SK-N-SH (cell line): ENCODE data around the gene KRTAP10-8. TPM values are rescaled to one million over a fixed set of nuclear protein-coding genes. Genes with fewer than 3 reads are reported as not detected.

Experiments
- CTCF ChIA-PET: fragments of 300-600, 350-600 bp; formaldehyde crosslinking; extraction: SDS; loops from one replicate; lab custom pipeline; 2021; lab: Yijun Ruan, JAX
- POLR2A ChIA-PET: fragments of 350-600 bp; sonication (Branson Sonifier 250); formaldehyde crosslinking; extraction: SDS; loops from one replicate; lab custom pipeline; 2020; ENCODE audit warnings: antibody characterized with exemption, inconsistent platforms; lab: Yijun Ruan, JAX
- DNase-seq: peaks from one replicate; pipeline ENCODE4 v3.0.0; 2012
- H2AFZ ChIP-seq: fragments of 200-600 bp; sonication (generic); 2 replicates; pipeline ENCODE4 v1.8.1; 2016; ENCODE audit warnings: antibody characterized with exemption, mild to moderate bottlenecking, low read depth
- H3F3A ChIP-seq: fragments of 200-600 bp; sonication (generic); replicated peaks from 2 replicates; pipeline ENCODE3; 2016; ENCODE audit warnings: antibody characterized with exemption, mild to moderate bottlenecking; ENCODE audit not compliant: insufficient read depth
- H3K27ac ChIP-seq, 2 experiments: fragments of 200-500 bp in 1 of 2; fragments of 200-600 bp in 1 of 2; sonication (Bioruptor generic) in 1 of 2; sonication (generic), shearing (Covaris generic) in 1 of 2; 2 replicates each; pipeline versions ENCODE4 v1.5.1 to v1.6.1; 2014 to 2016; ENCODE audit warnings: low read depth in 2 of 2, inconsistent platforms in 1 of 2, low read length in 1 of 2, mild to moderate bottlenecking in 1 of 2, mixed read lengths in 1 of 2
- H3K27me3 ChIP-seq: fragments of 200-600 bp; sonication (generic), shearing (Covaris generic); 2 replicates; pipeline ENCODE4 v1.6.1; 2016; ENCODE audit warnings: mixed run types; ENCODE audit not compliant: insufficient read depth
- H3K36me3 ChIP-seq, 2 experiments: fragments of 200-500 bp in 1 of 2; fragments of 200-600 bp in 1 of 2; sonication (Bioruptor generic) in 1 of 2; sonication (generic) in 1 of 2; replicated peaks in 1 of 2; 2 replicates each; pipeline versions ENCODE3 to v1.5.1; 2014 to 2016; ENCODE audit warnings: low read length in 1 of 2, mild to moderate bottlenecking in 1 of 2; ENCODE audit not compliant: insufficient read depth in 2 of 2, control insufficient read depth in 1 of 2
- H3K4me1 ChIP-seq, 2 experiments: fragments of 200-500 bp in 1 of 2; fragments of 200-600 bp in 1 of 2; sonication (Bioruptor generic) in 1 of 2; sonication (generic), shearing (Covaris generic) in 1 of 2; 2 replicates each; pipeline versions ENCODE4 v1.5.1 to v1.6.1; 2014 to 2016; ENCODE audit warnings: low read depth in 1 of 2, low read length in 1 of 2, mixed run types in 1 of 2; ENCODE audit not compliant: insufficient read depth in 2 of 2, control insufficient read depth in 1 of 2
- H3K4me2 ChIP-seq: fragments of 200-600 bp; sonication (generic), shearing (Covaris generic); 2 replicates; pipeline ENCODE4 v1.6.1; 2017; ENCODE audit warnings: mixed run types
- H3K4me3 ChIP-seq, 2 experiments: fragments of 200-500 bp in 1 of 2; fragments of 200-600 bp in 1 of 2; sonication (Bioruptor generic) in 1 of 2; sonication (generic), shearing (Covaris generic) in 1 of 2; 2 replicates each; pipeline versions ENCODE4 v1.5.1 to v1.8.1; 2014 to 2016; ENCODE audit warnings: low read depth in 2 of 2, inconsistent platforms in 1 of 2, low read length in 1 of 2, mild to moderate bottlenecking in 1 of 2, mixed read lengths in 1 of 2, moderate library complexity in 1 of 2
- H3K79me2 ChIP-seq: fragments of 200-600 bp; sonication (generic); 2 replicates; pipeline ENCODE4 v1.8.1; 2017; ENCODE audit warnings: mild to moderate bottlenecking; ENCODE audit not compliant: insufficient read depth
- H3K9ac ChIP-seq: fragments of 200-600 bp; sonication (generic); 2 replicates; pipeline ENCODE4 v1.6.1; 2017; ENCODE audit warnings: mixed run types
- H3K9me2 ChIP-seq: fragments of 200-600 bp; sonication (generic); 2 replicates; pipeline ENCODE4 v1.6.1; 2017; ENCODE audit warnings: mixed run types
- H3K9me3 ChIP-seq: fragments of 200-600 bp; sonication (generic); 2 replicates; pipeline ENCODE4 v1.6.1; 2017; ENCODE audit warnings: mixed run types, mild to moderate bottlenecking, moderate library complexity
- H4K20me1 ChIP-seq: fragments of 200-600 bp; sonication (generic); 2 replicates; pipeline ENCODE4 v1.6.1; 2017; ENCODE audit warnings: mild to moderate bottlenecking, mixed run types; ENCODE audit not compliant: insufficient read depth
- CHD2 ChIP-seq: fragments of 150-350 bp; IDR thresholded peaks from 2 replicates; pipeline ENCODE4 v1.6.1; 2018; ENCODE audit warnings: low read length; ENCODE audit not compliant: partially characterized antibody
- ELF1 ChIP-seq: IDR thresholded peaks from 2 replicates; pipeline ENCODE4 v1.4.0; 2012
- EP300 ChIP-seq, 2 experiments: IDR thresholded peaks; 2 replicates each; pipeline versions ENCODE4 v1.4.0 to v1.6.1; 2012; ENCODE audit warnings: borderline replicate concordance in 1 of 2, low read depth in 1 of 2, low read length in 1 of 2
- EZH2phosphoT487 ChIP-seq: fragments of 200-600 bp; sonication (generic); IDR thresholded peaks from 2 replicates; pipeline ENCODE4 v1.6.1; 2017; ENCODE audit warnings: low read depth, mixed run types, mild to moderate bottlenecking, antibody characterized with exemption, moderate library complexity, borderline replicate concordance
- FOSL2 ChIP-seq: IDR thresholded peaks from 2 replicates; pipeline ENCODE4 v1.4.0; 2012; ENCODE audit warnings: low read depth, mild to moderate bottlenecking, moderate library complexity, borderline replicate concordance
- FOXJ3 ChIP-seq: sonication (generic); formaldehyde crosslinking; IDR thresholded peaks from 2 replicates; pipeline ENCODE4 v1.5.1; 2020; ENCODE audit warnings: mild to moderate bottlenecking, missing genetic modification reagents
- GATA2 ChIP-seq: sonication (generic); formaldehyde crosslinking; IDR thresholded peaks from 2 replicates; pipeline ENCODE4 v1.5.0; 2020; ENCODE audit warnings: mild to moderate bottlenecking, missing genetic modification reagents
- IRF3 ChIP-seq: fragments of 150-350 bp; IDR thresholded peaks from 2 replicates; pipeline ENCODE4 v1.6.1; 2016; ENCODE audit warnings: mild to moderate bottlenecking, low read depth, low read length
- JUND ChIP-seq: IDR thresholded peaks from 2 replicates; pipeline ENCODE4 v1.4.0; 2012
- MAX ChIP-seq: IDR thresholded peaks from 2 replicates; pipeline ENCODE4 v1.4.0; 2012; ENCODE audit warnings: low read depth
- MXI1 ChIP-seq: IDR thresholded peaks from 2 replicates; pipeline ENCODE4 v1.6.1; 2012; ENCODE audit warnings: mild to moderate bottlenecking, low read depth, low read length, improper control_type of control experiment
- PBX3 ChIP-seq: IDR thresholded peaks from 2 replicates; pipeline ENCODE4; 2012
- POLR2AphosphoS5 ChIP-seq: IDR thresholded peaks from 2 replicates; pipeline ENCODE4 v1.6.1; 2012; ENCODE audit warnings: low read depth, low read length
- RAD21 ChIP-seq: IDR thresholded peaks from 2 replicates; pipeline ENCODE4 v1.6.1; 2012; ENCODE audit warnings: mild to moderate bottlenecking, low read length
- RCOR1 ChIP-seq: fragments of 150-350 bp; IDR thresholded peaks from 2 replicates; pipeline ENCODE4 v1.6.1; 2017; ENCODE audit warnings: antibody characterized with exemption, low read length
- RFX5 ChIP-seq: IDR thresholded peaks from 2 replicates; pipeline ENCODE4 v1.6.1; 2012; ENCODE audit warnings: mild to moderate bottlenecking, improper control_type of control experiment, low read length
- TAF1 ChIP-seq: IDR thresholded peaks from 2 replicates; pipeline ENCODE4 v1.6.1; 2012; ENCODE audit warnings: low read depth, mild to moderate bottlenecking, low read length, moderate library complexity, borderline replicate concordance
- TCF12 ChIP-seq: IDR thresholded peaks from 2 replicates; pipeline ENCODE4 v1.4.0; 2012
- TEAD4 ChIP-seq: IDR thresholded peaks from 2 replicates; pipeline ENCODE4 v1.4.0; 2012; ENCODE audit warnings: mild to moderate bottlenecking, borderline replicate concordance; ENCODE audit not compliant: insufficient read depth
- YY1 ChIP-seq: IDR thresholded peaks from 2 replicates; pipeline ENCODE4 v1.4.0; 2012; ENCODE audit warnings: low read depth, mild to moderate bottlenecking
- whole genome bisulfite sequencing: methylation state at CpG from one replicate; pipeline ENCODE4 v1.1.6; 2017; ENCODE audit warnings: low lambda C conversion rate; 5-methylcytosine and 5-hydroxymethylcytosine counted together
- polyA plus RNA-seq, 3 experiments: library from polyadenylated mRNA; depleted of rRNA; stranded (reverse); fragments of >200 nt; gene quantifications; 2 replicates each; pipeline ENCODE4 v1.2.3, GENCODE V29; 2012
- TF ChIP-seq, protein P1 (sequence below): IDR thresholded peaks from 2 replicates; pipeline ENCODE4 v1.4.0; 2012; ENCODE audit warnings: low read depth, borderline replicate concordance

Gene KRTAP10-8
- polyA plus RNA-seq, 1 of the 3 experiments (the other 2 are of a cell fraction) = not detected

- DNase-seq = no peak
- Histone ChIP-seq H2AFZ (no peak overlapping the region), H3F3A (no peaks in the 10 kb centered on the region), H3K9me2 (no peaks in the 10 kb centered on the region), H3K27ac (no peak overlapping the region), H3K36me3 (no peaks in the 10 kb centered on the region), H4K20me1 (no peaks in the 10 kb centered on the region), H3K27me3 (no peaks in the 10 kb centered on the region; the same call in 1 of the 2 replicates), H3K4me1 (peaks cover 0 to 10% of the 10 kb centered on the region in 2 experiments; a peak in 1 of 4 replicates), H3K79me2 (no peaks in the 10 kb centered on the region), H3K9ac (no peak overlapping the region), H3K9me3 (no peaks in the 10 kb centered on the region), H3K4me3 (no peak overlapping the region), H3K4me2 (no peak overlapping the region)
- TF ChIP-seq ELF1 (no peak), TAF1 (no peak)
- CTCF ChIA-PET = interaction anchor here (2.5 kb wide), 1 partner anchor 210 kb away, joined by 8 read pairs; no protein-coding TSS in a partner anchor
- POLR2A ChIA-PET = no interaction called here
- under 1% methylated on average over 11 of the region's 11 CpGs for WGBS
Observed at GRCh38 chr21:44583089-44583799, 28.6 kb upstream of the KRTAP10-8 start.

DNA sequence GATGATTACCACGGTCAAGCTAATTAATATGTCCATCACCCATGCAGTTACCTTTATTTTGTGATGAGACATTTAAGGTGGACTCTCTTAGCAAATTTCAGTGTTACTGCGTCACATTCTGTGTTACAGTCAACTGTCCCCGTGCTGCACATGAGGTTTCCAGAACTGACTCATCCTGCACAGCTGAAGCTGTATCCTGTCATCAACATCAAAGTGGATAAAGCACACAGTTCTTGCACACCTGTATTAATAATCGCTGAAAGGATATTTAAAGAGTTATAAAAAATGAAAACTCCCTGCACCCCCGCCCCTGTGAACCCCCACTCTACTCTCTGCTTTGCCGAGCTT, 28.1 kb upstream of the KRTAP10-8 start:
- Histone ChIP-seq H3K9me3 (no peaks in the 10 kb centered on the region), H3K4me1 (peaks cover 0 to 10% of the 10 kb centered on the region in 2 experiments; a peak in 1 of 4 replicates), H4K20me1 (no peaks in the 10 kb centered on the region), H3K27ac (no peak overlapping the region), H3K4me3 (no peak overlapping the region), H3K9ac (no peak overlapping the region), H3K9me2 (no peaks in the 10 kb centered on the region), H3K36me3 (no peaks in the 10 kb centered on the region), H3F3A (no peaks in the 10 kb centered on the region), H3K4me2 (no peak overlapping the region), H2AFZ (no peak overlapping the region), H3K27me3 (no peaks in the 10 kb centered on the region; the same call in 1 of the 2 replicates), H3K79me2 (no peaks in the 10 kb centered on the region)
- no peak for DNase-seq
- WGBS = 7% methylated on average over 6 of the region's 6 CpGs
- CTCF ChIA-PET = interaction anchor here (2.5 kb wide), 1 partner anchor 210 kb away, joined by 8 read pairs; no protein-coding TSS in a partner anchor
- no peak for TF ChIP-seq FOXJ3 (CRISPR knock-in tag)
- TF ChIP-seq CHD2 = no peak
- TF ChIP-seq MXI1 = no peak
- TF ChIP-seq JUND = no peak
- TF ChIP-seq RFX5 = no peak
- TF ChIP-seq PBX3 = no peak
- TF ChIP-seq RCOR1 = no peak
- POLR2A ChIA-PET = no interaction called here

GRCh38 chr21:44585892-44586291, 26.0 kb upstream of the KRTAP10-8 start:
- no peaks in the 10 kb centered on the region; the same call in 1 of the 2 replicates for H3K27me3 ChIP-seq
- H3K9me3 ChIP-seq = no peaks in the 10 kb centered on the region
- no peaks in the 10 kb centered on the region for H3K9me2 ChIP-seq
- H3K36me3 ChIP-seq = no peaks in the 10 kb centered on the region
- H2AFZ ChIP-seq = no peak overlapping the region
- H3K4me2 ChIP-seq = no peak overlapping the region
- CTCF ChIA-PET = no interaction called here
- no peak overlapping the region for H3K4me3 ChIP-seq
- POLR2A ChIA-PET = no interaction called here
- DNase-seq = no peak
- H4K20me1 ChIP-seq = no peaks in the 10 kb centered on the region
- WGBS = 4% methylated on average over 3 of the region's 3 CpGs
- H3K4me1 ChIP-seq = peaks cover 0 to 5% of the 10 kb centered on the region in 2 experiments; a peak in 1 of 4 replicates
- H3K27ac ChIP-seq = no peak overlapping the region
- H3K79me2 ChIP-seq = no peaks in the 10 kb centered on the region
- H3K9ac ChIP-seq = no peak overlapping the region
- no peaks in the 10 kb centered on the region for H3F3A ChIP-seq
- TF ChIP-seq GATA2 (CRISPR knock-in tag) (no peak), MAX (no peak), JUND (no peak), IRF3 (no peak), EP300 (IDR thresholded peaks at IDR 0.05; ENCODE audit: borderline replicate concordance in 1 of 2, low read depth in 1 of 2, low read length in 1 of 2) (no peak), TEAD4 (no peak), FOSL2 (no peak), EZH2phosphoT487 (no peak), CHD2 (no peak), POLR2AphosphoS5 (no peak), RAD21 (no peak), YY1 (no peak), TCF12 (no peak)
- TF ChIP-seq, protein P1, sequence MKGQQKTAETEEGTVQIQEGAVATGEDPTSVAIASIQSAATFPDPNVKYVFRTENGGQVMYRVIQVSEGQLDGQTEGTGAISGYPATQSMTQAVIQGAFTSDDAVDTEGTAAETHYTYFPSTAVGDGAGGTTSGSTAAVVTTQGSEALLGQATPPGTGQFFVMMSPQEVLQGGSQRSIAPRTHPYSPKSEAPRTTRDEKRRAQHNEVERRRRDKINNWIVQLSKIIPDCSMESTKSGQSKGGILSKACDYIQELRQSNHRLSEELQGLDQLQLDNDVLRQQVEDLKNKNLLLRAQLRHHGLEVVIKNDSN = no peak
